Pancreas (tissue), 10 donors: ENCODE results near the gene NPHP4. TPM values are rescaled to one million over a fixed set of nuclear protein-coding genes. Genes with fewer than 3 reads are reported as not detected.
"Not testable (repeated sequence)": the region's sequence is repeated elsewhere in the genome, so short reads cannot be mapped to it uniquely, and the experiment has no call there.

Experiments used
- ATAC-seq, 4 donors: fragments of 200-7000 bp; cut with Tn5 transposase; one replicate each; pipeline versions ENCODE4 v1.8.0 to v1.9.1; 2020; ENCODE audit warnings: mild to moderate bottlenecking in 4 of 4, moderate library complexity in 4 of 4
- DNase-seq, 6 donors: peaks; one replicate each; pipeline ENCODE4 v3.0.0-alpha.2; 2020
- FAIRE-seq: peaks from 2 replicates; lab custom pipeline; 2012; peaks lifted over from hg19 to GRCh38; lab: Jason Lieb, UNC
- H3K27ac ChIP-seq, 4 donors: fragments of 200-600 bp; sonication (generic); 1 replicate in 3 of 4; 2 replicates in 1 of 4; pipeline versions ENCODE4 v1.5.0 to v1.8.0; 2020
- H3K27me3 ChIP-seq, 4 donors: fragments of 200-600 bp; one replicate each; pipeline ENCODE4 v1.8.0; 2021
- H3K36me3 ChIP-seq, 3 donors: fragments of 200-600 bp; sonication (generic) in 1 of 3; one replicate each; pipeline versions ENCODE4 v1.5.0 to v1.8.0; 2020 to 2021
- H3K4me1 ChIP-seq, 3 donors: fragments of 200-600 bp; one replicate each; pipeline ENCODE4 v1.8.0; 2021
- H3K4me3 ChIP-seq, 4 donors: fragments of 200-600 bp; sonication (generic) in 2 of 4; one replicate each; pipeline versions ENCODE4 v1.5.0 to v1.8.0; 2020 to 2021
- H3K9me3 ChIP-seq, 4 donors: fragments of 200-600 bp; one replicate each; pipeline ENCODE4 v1.8.0; 2021
- CTCF ChIP-seq, 4 donors: fragments of 200-600 bp; sonication (generic) in 3 of 4; IDR thresholded peaks; one replicate each; pipeline versions ENCODE4 v1.5.0 to v1.8.0; 2021; ENCODE audit warnings: antibody characterized with exemption in 4 of 4
- WGBS, 2 donors: extraction: QIAGEN DNeasy Blood & Tissue Kit; methylation state at CpG; one replicate each; pipeline ENCODE4 v1.1.7; 2013; 5-methylcytosine and 5-hydroxymethylcytosine counted together
- intact Hi-C, 3 donors: fragments of 100-400 bp; cut with DNase I; formaldehyde crosslinking; loops; one replicate each; pipeline versions ENCODE4 v1.11.1 to v1.14.2; 2022
- polyA plus RNA-seq, 2 donors: library from polyadenylated mRNA; stranded (reverse); fragments of 200-250 nt; gene quantifications; one replicate each; pipeline ENCODE4 v1.2.3, GENCODE V29; 2013
- total RNA-seq, 6 donors: library from RNA; stranded (reverse); fragmentation: NEBNext Ultra II Directional in 4 of 6; extraction: Animal tissue kit (Norgen Biotek cat#: 25700) in 4 of 6; gene quantifications; one replicate each; pipeline versions ENCODE4 v1.2.1 to v1.2.4, GENCODE V29; 2021 to 2023
- donor health status: healthy with polysubstance abuse.
- donor health status: DM: no; HTN: no; CAD: no; lungs with moderate emphysema.
- donor health status: DM: no; HTN: no; CAD: no.
- donor health status: control.
- donor health status: control.
- donor health status: Bipolar disorder and iron deficiency.
- donor health status: DM: yes; HTN: yes; CAD: no.
- donor health status: DM: no; HTN: no; CAD: no.
- donor health status: DM: no; HTN: no; CAD: no.
- donor health status: DM: yes; HTN: yes; CAD: no.

NPHP4 gene
- total and polyA plus RNA-seq, 8 donors = 4.0 to 9.7 (median 5.7) TPM

DNA sequence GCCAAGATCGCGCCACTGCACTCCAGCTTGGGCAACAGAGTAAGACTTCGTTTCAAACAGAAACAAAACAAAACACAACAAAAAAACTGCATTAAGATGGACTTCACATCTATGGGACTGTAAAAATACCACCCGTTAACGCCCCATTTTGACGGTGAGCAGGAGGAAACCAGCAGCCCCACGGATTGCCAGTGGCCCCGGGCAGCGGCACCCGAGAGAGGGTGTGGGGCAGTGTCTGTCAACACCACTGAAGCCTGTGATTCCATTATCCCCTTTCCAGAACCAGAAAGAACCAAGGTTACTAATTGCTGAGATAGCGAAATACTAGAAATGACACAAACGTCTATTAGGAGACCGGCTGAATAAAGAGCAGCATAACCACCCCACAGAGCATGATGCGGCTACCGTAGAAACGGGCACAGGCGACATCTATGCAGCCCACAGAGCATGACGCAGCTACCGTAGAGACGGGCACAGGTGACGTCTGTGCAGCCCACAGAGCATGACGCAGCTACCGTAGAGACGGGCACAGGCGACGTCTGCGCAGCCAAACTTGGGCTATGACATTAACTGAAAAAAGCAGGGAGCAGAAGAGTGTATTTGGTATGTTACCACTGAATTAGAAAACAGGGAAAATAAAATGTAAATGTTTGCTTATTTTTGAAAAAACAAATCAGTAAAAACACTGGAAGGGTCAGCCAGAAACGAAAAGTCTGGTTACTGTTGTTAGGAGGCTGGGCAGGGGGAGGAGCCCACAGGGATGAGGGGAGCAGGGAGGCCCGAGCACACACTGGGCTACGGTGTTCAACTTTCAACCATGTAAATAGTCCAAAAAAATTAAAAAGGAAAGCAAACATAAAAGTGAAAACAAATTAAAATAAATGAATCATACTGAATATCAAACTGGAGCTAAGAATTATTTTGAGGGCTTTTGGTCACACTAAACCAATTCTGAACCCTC, 96.5 kb downstream of the NPHP4 start:
- Histone ChIP-seq H3K27me3 (no peaks in the 10 kb centered on the region), H3K4me1 (no peaks in the 10 kb centered on the region), H3K9me3 (no peaks in the 10 kb centered on the region), H3K27ac (no peak overlapping the region), H3K36me3 (no peaks in the 10 kb centered on the region), H3K4me3 (no peak overlapping the region)
- TF ChIP-seq CTCF (IDR thresholded peaks at IDR 0.05) = no peak
- FAIRE-seq (no peak), DNase-seq (peak in 1 of 6 donors; percentile 38), ATAC-seq (peak in 2 of 4 donors; percentile 78 to 85)
- 93% methylated on average over 30 of the region's 30 CpGs for WGBS, 2 donors
- intact Hi-C loops = no loop called here

GRCh38 chr1:5893699-5894278, 98.4 kb downstream of the NPHP4 start:
- DNase-seq = peak in 1 of 6 donors; percentile 30
- intact Hi-C loops, H3K27me3 ChIP-seq, H3K4me3 ChIP-seq, H3K9me3 ChIP-seq, H3K27ac ChIP-seq, H3K36me3 ChIP-seq, FAIRE-seq, H3K4me1 ChIP-seq, ATAC-seq: not testable (repeated sequence)
- WGBS, 2 donors = 83 to 84% methylated on average over 12 of the region's 12 CpGs

DNA sequence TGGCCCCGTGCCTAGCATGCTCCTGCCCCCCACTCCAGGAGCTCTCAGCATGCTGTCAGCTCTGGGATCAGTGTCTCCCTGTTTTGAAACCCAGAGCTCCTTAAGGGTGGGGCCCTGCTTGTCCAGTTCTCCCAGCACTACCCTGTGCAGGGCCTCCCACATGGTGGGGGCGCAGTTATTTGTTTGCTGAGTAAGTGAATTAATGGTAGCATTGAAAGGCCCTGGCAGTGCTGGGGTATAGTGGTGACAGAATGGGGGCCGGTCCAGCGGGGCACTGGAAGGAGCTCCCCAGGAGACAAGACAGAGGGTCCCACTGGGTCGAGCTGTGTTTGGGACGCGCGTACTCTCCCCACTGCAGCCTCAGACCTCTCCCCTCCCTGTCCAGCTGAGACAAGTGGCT, 99.9 kb downstream of the NPHP4 start:
- Histone ChIP-seq H3K9me3 (no peaks in the 10 kb centered on the region), H3K36me3 (no peaks in the 10 kb centered on the region), H3K4me3 (no peak overlapping the region), H3K4me1 (no peaks in the 10 kb centered on the region), H3K27ac (no peak overlapping the region), H3K27me3 (no peaks in the 10 kb centered on the region)
- no peak for DNase-seq
- ATAC-seq = no peak
- intact Hi-C loops = no loop called here
- 95% methylated on average over 8 of the region's 8 CpGs for WGBS, 2 donors
- no peak for TF ChIP-seq CTCF (IDR thresholded peaks at IDR 0.05)
- no peak for FAIRE-seq

- DNase-seq (no peak), ATAC-seq (no peak), FAIRE-seq (no peak)
- intact Hi-C loops = no loop called here
- H3K36me3 ChIP-seq = no peaks in the 10 kb centered on the region
- no peak overlapping the region for H3K4me3 ChIP-seq
- no peak overlapping the region for H3K27ac ChIP-seq
- no peak for TF ChIP-seq CTCF (IDR thresholded peaks at IDR 0.05)
- no peaks in the 10 kb centered on the region for H3K9me3 ChIP-seq
- WGBS, 2 donors = 90 to 92% methylated on average over 9 of the region's 9 CpGs
- no peaks in the 10 kb centered on the region for H3K27me3 ChIP-seq
- no peaks in the 10 kb centered on the region for H3K4me1 ChIP-seq
Observed at GRCh38 chr1:5891736-5892135, 100.5 kb downstream of the NPHP4 start.

DNA sequence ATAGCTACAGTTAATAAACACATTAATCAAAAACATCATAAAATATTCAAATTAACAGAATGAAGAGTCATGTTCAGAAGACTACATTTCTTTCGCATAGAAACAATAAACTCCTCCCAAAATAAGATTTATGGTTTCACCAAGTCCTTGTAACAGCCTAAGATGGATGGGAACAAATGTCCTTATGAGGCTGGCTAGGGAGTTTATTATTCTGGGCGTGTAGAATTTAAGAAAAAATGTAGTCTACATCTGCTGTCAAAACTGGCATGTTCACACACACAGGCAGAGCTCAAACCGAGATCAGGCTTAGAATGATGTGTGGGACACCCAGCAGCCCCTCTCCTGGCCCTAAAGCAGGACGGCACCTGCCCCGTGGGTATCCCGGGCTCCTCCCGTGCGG, 101.1 kb downstream of the NPHP4 start:
- no peak overlapping the region for H3K4me3 ChIP-seq
- TF ChIP-seq CTCF (IDR thresholded peaks at IDR 0.05) = no peak
- H3K36me3 ChIP-seq = no peaks in the 10 kb centered on the region
- H3K9me3 ChIP-seq = no peaks in the 10 kb centered on the region
- no peak for ATAC-seq
- intact Hi-C loops = no loop called here
- H3K27ac ChIP-seq = no peak overlapping the region
- no peak for DNase-seq
- H3K4me1 ChIP-seq = no peaks in the 10 kb centered on the region
- WGBS, 2 donors = 90 to 94% methylated on average over 8 of the region's 8 CpGs
- no peaks in the 10 kb centered on the region for H3K27me3 ChIP-seq
- FAIRE-seq = no peak
